ENCODE measurements around the gene DPM2. TPM values are rescaled to one million over a fixed set of nuclear protein-coding genes. Genes with fewer than 3 reads are reported as not detected.
A peak's percentile ranks its signal among the peaks of the same experiment; 100 is the strongest.

DPM2 gene
- polyA plus RNA-seq, 1 donor, result 21.8 TPM

DNA sequence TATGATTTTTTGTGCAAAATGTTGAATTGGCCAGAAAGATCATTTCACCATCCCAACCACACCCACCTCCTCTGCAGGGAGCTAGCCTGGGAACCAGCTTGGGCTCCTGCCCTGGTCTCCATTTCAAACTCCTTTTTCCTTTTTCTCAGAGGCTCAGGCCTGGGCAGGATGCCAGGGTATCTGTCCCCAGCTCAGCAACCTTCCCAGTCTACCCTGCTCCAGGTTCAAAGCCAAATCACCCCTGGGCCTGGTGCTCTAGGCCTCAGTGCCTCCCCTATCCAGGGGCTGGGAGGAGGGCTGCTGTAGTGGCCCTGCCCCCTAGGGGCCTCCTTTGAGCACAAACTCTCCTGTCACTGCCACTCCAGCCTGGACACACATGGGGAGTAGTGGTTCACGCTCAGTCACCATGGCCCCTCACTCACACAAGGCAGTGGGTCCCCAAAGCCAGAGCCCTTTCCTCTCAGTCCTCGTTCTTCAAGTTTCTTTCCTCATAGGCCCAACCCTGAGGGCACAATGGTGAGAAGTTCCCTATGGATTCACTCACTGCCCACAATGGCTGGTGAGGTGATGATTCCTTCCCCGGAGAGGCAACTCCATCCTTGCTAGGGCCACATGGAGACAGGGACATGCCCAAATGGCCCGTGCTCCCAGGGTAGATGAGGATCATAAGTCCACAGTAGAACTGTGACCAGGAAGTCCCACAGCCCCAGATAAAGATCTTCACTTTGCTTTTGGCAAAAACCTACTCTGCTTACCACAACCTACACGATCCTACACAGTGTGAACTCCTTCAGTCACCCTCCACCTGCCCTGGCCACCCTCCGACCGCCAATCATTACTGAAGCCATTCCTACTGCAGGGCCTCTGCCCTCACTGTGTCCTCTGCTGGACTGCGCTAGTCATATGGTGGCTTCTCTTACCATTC, 19.2 kb downstream of the DPM2 start:
- DNase-seq, result no peak

DNA sequence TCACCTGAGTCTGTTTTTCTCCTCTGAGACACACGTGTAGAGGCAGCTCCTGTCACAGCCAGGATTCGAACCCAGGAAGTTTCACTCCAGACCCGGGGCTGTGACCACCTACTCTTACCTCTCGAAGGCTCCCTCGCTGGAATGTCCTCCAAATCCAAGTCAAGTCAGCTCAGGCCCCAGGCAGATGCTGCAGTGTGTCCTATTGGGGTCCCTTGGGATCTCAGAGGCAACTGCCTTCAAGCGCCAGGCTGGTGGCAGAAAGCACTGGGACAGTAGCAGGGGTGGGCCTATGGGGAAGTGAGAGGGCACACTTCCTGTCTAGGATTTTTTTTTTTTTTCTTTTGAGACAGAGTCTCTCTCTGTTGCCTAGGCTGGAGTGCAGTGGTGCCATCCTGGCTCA, 20.1 kb downstream of the DPM2 start:
- DNase-seq, result no peak

DNA sequence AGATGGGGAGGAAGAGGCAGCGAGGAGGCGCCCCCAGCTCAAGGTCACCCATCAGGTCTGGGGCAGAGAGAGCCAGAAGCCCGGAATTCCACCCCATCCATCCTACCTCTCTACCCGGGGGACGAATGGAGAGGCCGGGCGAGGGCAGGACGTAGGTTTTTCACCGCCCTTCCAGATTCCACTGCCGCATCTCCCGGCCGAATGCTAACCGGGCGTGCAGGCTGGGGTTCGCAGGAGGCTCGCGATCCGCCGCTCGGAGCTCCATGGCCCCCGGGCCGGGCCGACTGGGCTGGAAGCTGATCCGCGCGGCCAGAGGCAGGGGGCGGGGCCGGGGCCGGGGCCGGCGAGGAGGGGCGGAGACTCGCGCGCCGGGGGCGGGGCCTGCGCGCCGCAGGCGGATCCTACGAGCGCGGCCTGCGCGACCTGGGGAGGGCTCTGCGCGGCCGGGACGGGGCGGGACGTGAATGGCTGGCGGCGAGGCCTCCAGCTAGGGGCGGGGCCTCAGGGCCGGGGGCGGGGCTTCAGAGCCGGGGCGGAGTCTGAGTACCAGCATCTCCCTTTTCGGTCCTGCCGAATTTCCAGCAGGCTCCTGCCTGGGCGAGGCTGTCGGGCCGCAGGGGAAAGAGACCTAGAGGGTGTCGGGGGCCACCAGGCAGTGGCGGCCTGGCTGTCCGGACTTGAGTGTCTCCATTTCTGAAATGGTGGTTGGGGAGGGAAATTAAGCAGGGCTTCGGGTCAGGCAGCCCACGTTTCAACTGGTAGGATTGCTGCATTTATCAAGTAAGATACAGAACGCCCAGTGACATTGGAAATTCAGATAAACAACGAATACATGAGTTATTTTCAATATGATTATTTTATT, 20.7 kb downstream of the DPM2 start, which contains the start of gene ST6GALNAC4:
TSS of gene ST6GALNAC4 (minus strand) at position 322 of the 862 bp plus-strand sequence. CDS start 622 bp downstream, outside the sequence.
- peak; percentile 94 for DNase-seq

DNA sequence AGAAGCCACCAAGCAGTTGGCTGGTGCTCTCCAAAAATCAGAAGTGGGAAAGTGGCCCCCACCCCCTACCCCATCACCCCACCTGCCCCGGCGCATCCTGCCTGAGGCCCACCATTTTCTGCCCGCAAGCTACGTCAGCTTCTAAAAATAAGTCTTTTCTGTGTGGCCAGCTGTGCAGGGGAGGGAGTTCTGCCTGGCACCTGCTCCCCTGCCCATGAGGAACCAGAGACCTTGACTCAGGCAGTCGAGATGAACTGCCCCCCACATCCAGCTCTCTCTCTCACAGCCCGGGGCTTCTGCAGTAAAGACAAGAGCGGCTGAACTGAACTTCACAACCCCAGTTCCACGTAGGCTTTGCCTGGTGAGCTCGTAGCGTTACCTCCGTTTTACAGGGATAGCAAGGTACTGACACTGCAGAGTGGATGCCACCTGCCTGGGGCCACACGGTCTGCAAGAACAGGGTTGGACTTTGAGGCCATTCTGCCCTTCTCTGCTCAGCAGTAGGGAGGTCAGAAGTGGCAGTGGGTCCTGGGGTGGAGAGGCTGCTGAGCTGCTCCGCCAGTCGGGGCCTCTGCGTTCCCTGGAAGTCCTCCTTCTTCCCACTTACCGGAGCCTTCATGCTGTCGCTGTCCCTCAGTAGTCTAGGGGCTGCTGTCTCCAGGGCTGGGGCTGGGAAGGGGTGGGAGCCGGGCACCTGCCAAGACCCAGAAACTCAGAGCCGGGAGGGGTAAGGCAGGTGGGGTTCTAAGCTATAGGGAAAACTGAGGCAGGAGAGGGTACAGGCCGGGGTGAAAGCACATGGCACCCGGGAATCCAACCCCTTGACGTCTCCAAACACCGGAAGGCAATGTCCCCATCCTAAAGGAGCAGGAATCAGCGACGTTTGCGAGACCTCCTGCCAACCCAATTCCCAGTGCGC, 21.6 kb downstream of the DPM2 start:
- no peak for DNase-seq

DNA sequence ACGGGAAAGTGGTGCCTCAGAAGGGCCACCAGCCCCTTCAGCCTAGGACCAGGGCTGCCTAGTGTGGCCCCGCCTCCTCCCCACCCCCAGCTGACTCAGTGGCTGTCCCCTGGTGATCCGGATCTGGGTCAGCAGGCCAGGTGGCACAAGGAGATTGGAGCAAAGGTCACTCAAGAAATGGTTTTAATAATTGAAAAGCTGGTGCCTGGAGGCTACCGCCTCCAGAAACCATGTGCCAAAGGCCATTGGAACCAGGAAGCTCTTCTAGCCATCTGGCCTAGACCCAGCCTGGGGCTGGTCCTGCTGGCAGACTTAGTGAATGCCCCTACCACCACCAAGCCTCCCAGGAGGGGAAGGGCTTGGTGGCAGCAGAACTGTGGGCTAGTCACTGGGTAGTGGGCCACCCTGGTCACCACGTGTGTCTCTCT, 22.3 kb downstream of the DPM2 start:
- DNase-seq, result no peak

DNA sequence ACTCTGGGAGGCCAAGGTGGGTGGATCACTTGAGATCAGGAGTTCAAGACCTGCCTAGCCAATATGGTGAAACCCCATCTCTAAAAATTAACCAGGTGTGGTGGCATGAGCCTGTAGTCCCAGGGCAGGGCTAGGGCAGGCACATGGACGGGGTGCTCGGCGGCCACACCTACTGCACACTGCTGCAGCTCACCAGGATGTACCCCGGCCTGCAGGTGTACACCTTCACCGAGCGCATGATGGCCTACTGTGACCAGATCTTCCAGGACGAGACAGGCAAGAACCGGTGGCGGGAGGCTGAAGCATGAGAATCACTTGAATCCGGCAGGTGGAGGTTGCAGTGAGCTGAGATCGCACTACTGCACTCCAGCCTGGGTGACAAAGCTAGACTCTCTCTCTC, 24.0 kb downstream of the DPM2 start:
- DNase-seq, result no peak

DNA sequence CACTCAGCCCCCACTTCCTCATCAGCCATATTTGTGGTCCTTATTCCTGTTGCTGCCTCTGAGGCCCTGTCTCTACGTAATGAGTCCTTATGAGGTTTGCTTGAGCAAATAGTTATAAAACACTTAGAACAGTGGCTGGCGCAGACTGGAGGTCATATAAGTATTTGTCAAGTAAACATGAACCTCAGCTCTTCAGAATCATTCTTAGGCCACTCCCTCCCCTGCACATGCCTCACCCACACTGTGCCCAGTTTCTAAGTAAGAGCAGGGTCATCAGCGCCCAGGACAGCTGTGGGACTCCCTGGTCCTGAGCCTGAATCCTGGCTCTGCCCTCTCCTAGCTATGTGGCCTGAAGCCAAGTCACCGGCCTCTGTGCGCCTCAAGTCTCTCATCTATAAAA, 24.8 kb downstream of the DPM2 start:
- DNase-seq, result no peak

DNA sequence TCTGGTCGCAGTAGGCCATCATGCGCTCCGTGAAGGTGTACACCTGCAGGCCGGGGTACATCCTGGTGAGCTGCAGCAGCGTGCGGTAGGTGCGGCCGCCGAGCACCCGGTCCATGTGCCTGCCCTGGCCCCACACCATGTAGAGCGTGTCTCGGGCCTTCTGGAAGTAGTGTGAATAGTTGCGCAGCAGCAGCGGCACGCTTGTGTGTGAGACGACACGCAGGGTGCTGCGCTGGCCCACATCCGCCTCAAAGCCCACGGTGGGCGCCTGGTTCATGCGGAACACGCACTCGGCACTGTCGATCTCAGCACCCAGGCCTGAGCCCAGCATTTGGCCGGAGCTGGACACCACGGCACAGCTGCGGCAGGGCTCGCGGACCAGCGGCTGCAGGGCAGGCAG, 25.4 kb downstream of the DPM2 start:
- no peak for DNase-seq

DNA sequence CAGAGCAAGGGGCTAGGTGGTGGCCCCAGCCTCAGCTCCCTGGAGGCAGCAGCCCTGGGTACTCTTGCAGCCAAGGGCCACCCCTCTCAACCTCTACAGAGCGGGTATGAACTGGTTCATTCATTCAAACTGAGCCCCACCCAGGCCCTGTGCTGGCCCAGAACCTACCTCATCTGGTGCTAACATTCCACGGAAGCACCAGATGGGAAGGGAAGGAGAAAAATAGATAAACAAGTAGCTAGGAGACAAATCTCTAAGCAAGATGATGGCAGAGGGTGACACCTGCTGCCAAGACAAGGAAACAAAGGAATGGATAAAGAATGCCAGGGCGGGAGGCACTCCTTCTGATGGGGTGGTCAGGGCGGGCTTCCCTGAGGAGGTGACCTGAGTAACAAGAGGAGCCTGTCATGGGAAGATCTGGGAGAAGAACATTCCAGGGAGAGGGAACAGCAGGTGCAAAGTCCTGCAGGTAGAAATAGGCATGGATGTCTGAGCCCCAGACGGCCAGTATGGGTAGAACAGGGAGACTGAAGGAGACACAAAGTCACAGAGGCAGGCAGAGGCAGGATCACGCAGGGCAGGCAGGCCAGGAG, 26.9 kb downstream of the DPM2 start:
- no peak for DNase-seq

DNA sequence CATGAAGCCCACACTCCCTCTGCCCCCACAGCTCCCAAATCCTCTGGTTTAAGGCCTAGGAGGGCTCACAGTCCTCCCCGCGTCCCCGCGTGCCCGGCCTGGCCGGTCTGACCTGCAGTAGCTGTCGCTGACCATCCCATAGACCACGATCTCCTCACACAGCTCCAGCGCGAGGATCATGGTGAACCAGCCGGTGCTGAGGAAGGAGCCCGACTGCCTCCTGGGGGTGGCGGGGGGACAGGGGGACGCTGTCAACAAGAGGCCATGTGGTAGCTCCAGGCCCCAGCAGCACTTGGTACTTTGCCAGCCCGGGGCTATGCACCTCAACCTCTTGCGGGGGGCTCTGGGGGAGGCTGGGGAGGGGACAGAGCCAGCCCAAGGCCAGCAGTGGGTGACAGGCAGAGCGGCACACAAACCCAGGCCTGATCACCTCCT, 27.8 kb downstream of the DPM2 start:
- no peak for DNase-seq

DNA sequence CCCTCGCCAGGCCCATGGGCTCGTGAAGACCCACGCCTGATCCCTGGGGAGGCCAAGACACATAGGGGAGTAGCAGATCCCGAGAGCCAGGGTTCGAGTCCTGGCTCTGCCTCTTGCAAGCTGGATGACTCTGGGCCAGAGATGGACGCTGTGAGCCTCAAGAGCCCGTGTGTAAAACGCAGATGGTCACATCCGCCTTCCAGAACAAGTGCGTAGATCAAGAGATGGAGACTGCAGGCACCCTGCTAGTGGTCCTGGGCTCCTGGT, 29.1 kb downstream of the DPM2 start:
- no peak for DNase-seq

DNA sequence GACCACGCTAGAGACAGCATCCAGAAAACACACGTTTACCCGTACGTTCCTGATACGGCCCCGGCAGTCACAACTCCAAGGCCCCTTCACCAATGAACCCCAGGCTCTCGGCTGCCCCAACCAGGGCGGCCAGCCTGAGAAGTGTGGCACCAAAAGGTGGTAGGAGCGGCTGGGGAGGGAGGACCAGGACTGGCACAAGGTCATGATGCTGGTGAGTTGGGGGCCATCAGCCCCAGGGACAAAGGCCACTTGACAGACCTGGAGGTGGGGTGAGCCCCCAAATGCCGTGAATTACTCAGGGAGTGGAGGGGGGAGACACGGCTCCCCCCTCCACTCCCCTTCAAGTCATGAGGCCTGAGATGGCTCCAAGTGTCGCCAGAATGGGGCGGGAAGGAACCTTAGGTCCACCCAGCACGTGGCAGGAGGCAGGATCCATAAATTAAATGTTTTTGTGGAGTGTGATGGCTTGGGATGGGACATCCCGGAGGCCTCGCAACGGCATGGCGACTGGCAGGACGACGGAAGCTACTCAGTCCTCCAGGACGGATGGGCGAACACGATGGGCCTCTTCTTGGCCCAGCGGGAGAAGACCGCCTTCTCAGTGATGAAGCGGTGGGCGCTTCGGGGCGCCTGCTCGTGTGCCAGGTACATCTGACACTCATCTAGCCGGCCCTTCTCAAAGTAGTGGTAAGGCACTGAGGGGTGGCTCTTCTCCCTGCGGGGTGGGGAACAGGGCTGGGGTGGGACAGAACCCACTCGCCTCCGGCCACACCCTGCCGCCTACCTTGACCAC, 29.6 kb downstream of the DPM2 start:
- no peak for DNase-seq

DNA sequence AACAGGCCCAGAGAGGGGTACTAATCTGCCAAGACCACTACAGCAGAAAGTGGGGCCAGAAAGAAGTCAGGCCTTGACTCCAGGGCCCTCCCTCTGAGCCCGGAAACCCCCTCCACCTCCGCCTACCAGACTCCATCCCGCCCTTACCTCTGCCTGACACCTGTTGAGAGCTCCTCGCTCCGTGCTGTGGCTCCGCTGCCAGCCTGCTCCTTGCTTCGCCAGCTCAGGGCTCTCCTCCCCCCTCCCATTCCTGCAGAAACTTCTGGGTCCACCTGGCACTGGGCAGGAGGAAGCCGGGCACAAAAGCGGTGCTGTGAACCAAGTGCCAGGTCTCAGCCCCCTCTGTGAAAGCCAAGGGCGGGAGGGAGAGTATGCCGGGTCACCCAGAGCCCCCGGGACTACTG, 31.9 kb downstream of the DPM2 start:
- DNase-seq, result no peak

DNA sequence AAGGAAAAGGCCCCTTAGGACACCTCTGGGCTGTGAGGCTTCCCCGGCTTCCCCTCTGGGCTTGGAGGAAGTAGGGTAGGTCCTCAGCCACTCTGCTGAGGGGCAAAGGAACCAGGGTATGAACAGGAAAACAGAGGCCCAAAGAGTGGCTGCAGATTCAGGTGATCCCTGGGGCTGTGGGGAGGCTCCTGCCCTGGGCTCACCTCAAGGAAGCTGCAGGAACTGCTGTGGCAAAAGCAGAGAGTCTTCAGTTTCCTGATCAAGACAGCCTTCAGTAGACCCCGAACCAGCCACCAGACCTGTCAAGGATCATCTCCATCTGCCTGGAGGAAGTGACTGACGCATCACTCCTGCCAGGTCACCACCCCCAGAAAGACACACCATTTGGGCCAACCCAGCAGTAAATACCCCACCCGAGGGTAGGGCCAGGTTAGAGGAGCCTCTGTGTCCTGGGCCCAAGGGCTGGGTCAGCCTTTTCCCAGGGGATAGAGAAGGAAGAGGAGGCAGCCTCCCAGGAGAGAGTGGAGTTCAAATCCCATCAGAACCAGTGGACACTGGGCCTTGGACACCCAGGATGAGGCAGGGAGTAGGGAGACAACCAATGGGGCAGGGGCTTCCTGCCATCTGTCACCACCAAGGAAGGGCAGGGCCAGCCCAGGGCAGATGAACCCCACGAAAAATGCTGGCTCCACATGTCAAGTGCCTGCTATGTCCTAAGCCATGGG, 32.5 kb downstream of the DPM2 start:
- DNase-seq, result no peak

DNA sequence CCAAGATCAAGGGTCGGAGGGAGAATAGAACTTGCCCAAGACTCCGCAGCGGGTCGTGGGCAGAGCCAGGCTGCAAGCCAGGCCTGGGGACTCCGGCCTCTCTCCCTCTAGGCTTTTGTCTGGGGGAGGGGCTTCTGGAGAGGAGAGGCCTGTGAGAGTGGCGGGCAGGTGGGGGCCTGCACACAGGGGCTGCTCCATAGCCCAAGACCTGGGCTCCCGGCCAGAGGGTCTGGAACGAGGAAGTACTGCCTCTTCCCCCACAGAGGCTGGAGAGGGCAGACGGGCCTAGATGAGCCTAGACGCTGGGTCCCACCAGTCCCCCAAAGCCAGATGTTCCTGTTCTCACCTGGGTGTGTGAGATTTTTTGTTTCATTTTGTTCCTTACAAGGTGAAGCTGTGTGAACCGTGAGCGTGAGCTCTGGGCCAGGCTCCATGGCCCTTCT, 33.1 kb downstream of the DPM2 start:
- DNase-seq, result no peak

DNA sequence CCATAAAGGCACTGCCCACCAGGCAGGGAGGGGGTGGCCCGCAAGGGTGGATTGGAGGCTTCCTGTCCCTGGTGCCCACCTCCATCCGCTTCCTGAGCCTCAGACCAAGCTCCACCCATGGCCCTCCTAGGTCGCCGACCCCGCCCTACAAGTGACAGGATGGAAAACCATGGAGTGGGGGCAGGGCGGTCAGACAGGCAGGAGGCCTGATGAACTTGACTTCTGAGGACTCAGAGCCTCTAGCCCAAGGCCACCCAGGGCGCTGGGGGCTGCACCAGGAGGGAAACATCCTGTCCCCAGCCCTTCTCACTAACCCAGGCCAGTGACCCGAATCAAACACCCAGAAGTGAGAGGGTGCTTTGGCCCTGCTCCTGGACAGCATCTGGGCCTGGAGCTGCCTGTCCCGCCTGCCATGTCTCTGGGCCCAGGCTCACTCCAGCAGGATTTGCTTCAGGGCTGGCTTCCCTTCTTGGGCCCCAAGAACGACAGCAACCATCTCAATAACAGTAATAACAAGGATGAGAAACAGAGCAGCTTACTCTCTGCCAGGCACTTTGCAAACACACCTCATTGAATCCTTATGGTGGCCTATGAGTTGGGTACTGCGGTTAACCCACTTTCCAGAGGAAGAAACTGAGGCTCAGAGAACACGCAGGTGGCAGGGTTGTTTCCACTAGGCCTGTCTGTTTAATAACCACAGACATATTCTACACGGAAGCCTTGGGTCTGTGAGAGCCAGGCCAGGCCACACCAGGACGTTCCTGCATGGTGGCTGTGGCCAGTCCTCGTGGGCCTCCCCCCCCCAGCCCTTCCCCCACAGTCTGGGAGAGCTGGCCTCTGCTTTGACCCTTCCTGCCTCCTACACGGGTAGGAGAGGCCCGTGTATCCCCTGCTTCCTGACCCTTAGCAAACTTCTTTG, 33.8 kb downstream of the DPM2 start:
- no peak for DNase-seq

DNA sequence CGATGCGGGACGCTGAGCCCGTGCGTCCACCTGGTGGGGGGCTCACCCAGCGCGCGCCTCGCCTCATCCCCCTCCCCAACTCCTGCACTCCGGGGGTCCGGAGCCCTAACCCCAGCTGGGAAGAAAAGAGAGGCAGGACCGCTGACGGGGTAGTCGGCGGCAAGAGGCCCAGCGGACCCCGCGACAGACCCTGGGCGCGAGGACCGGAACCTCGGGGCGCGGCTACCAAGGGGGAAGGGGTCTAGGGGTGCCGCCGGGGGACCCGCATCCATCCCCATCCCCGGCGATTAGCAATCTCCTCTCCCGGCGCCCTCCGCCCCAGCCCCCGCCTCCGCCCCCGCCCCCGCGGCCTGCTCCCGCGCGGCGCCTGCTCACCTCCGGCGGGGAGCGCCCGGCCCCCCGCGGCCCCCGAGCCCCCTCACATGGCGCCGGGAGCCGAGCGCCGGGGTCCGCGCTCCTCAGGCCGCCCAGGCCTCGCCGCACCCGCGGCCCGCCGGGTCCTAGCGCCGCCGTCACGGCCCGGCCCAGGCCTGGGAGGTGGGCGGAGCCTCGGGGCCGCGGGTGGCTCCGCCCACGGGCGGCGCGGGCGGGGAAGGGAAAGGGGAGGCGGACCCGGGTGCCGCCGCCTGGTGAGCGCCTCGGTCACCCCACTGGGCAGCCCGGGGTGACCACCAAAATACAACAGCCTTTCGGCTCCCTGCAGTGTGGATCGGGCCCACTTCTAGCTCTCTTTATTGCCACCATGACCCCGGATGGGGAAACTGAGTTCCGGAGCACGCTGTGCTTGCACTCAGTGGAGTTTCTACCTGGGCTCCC, 38.3 kb downstream of the DPM2 start, which contains the start of gene ST6GALNAC6:
TSS of gene ST6GALNAC6 (minus strand) at position 476 of the 816 bp plus-strand sequence. CDS start 1,622 bp downstream, outside the sequence.
- peak; percentile 88 for DNase-seq

DNA sequence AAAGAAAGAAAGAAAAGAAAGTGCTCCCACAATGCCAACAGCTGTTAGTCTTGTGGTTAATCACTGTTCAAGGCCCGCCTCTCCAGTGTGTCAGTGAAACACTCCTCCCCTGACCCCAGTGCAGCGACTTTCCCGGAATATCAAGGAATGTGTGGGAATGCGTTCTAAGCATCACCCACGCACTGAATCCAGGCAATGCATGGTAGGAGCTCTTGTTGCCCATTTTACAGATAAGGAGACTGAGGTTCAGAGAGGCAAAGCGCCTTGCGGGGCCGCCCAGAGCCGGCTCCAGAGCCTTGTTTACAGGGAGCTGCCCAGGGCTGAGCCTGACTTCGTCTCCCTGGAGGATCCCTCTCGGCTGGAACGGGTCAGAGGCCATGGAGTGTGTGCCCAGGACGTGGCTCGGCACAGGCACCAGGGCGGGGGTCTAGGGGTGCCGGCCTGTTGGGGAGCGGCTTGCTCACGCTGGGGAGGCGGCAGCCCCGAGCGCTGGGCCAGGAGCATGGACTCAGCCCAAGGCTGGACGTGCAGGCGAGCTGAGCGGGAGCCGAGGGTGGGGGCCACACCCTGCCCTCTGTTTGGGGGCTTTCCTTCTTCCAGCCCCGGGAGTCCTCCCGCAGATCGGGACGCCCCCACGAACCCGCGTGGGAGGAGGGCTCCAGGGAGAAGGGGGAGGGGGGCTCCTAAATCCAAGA, 39.1 kb downstream of the DPM2 start:
- DNase-seq, result no peak

Measured in hindlimb muscle (tissue), 1 donor.